Erythroblast (primary cell): ENCODE measurements around the gene ZNF554.

Experiments used
- DNase-seq, 2 experiments: peaks; one replicate each; lab custom pipeline; 2025; lab: John Stamatoyannopoulos, UW
- GATA1 ChIP-seq: IDR thresholded peaks from 2 replicates; pipeline ENCODE4 v1.6.1; 2011; ENCODE audit warnings: low read depth, mild to moderate bottlenecking, control low read depth, low read length, moderate library complexity
- POLR2A ChIP-seq: IDR thresholded peaks from 2 replicates; pipeline ENCODE4 v1.6.1; 2011; ENCODE audit warnings: mild to moderate bottlenecking, low read length

ZNF554 gene

DNA sequence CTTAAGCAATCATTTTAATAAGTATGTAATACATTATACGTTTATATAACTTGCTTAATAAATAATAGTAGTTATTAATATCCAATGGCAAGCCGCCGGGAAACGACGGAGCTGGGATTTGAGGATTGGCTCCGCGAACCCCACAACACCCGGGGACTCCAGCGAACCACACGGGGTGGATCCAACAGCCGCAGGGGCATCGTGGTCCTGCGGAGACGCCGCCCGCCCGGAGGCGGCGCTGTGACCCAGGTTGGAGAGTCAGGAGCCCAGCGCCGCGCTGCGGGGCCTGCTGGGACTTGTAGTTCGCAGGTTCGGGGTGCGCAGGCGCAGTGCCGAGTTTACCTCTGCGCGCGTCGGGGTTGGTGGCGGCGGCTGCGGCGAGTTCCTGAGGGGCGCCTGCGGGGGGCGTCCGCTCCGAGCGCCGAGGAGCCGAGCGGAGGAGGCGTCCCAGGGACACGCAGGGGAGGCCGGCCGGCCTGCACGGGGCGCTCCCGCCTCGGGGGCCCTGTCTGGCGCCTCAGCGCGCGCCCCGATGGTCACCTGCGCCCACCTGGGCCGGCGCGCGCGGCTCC lies at the start of gene ZNF554:
TSS of gene ZNF554 (plus strand) at position 329 of the 572 bp plus-strand sequence. CDS start at position 533, 204 bp downstream.
- peak; percentile 97 to 98 for DNase-seq
- no peak for TF ChIP-seq GATA1
- TF ChIP-seq POLR2A: peak; percentile 22

DNA sequence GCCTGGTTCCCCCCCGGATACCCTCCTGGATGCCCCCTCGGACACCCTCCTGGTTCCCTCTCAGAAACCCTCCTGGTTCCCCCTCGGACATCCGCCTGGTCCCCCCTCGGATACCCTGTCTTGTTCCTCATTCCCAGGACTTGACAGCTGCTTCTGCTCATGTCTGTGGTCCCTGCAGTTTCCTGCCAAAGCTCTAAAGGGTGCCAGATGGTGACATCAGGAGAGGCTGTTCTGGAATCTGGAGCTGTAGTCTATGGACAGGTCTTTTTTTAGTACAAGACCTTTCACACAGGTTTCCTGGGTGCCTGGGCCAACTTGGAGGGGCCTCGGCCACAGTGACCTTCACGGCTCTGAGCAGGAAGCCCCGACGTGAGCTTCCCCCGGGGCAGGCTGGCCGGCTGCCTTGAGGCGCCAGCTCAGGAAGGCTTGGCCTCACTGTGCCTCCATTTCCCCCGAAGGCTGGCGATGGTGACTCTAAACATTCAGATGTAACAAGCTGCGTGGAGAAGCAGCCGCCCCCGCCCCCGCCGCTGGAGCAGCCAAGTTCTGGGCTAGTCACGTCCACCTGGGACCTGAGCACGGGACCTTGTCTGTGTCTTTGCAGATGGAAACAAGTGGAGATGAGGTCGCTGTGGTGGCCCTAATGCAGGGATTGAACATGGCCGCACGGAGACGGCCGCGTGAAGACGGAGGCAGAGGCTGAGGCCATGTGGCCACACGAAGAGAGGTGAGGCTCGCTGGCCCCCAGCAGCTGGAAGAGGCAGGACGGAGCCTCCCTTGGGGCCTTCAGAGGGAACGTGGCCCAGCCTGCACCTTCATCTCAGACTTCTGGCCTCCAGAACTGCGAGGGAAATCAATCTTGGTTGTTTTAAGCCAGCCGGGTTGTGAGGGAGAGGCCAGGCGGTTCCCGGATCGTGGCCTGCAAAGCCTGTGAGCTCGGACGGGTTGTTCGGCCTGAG lies 49.3 kb upstream of the ZNF554 start:
- no peak for DNase-seq
- TF ChIP-seq GATA1: no peak
- no peak for TF ChIP-seq POLR2A

- DNase-seq: no peak
These were observed 47.6 kb upstream of the ZNF554 start for GRCh38 chr19:2771786-2772674.

GRCh38 chr19:2774083-2774679 lies 45.5 kb upstream of the ZNF554 start:
- TF ChIP-seq GATA1 (no peak), POLR2A (no peak)
- DNase-seq: no peak

More at GRCh38 chr19:2771786-2772674, 47.6 kb upstream of the ZNF554 start:
- TF ChIP-seq GATA1 (no peak), POLR2A (no peak)

DNA sequence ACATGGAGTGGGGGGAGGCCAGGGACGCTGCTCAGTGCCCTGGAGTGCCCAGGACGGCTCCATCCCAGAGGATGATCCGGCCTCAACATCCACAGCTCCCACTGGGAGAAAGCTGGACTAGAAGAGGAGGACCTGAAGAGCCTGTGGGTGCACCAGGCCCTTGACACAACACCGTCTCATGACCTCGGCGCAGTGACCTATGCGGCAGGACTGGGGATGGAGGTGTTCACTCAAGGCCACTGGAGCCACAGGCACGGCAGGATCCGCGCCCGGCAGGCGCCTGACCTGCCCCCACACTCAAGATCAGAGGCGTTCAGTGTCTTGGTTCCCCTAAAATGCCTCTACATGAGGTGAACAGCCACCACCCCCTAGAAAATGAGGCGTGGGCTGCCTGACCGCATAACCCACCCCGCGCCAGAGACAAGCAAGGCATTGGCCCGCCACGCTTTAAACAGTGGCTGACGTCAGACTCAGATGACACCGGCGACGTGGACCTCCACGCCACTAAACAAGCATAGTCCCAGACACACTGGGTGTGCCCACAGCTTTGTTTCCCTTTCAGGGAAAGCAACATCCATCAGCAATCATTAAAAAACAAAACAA lies 44.6 kb upstream of the ZNF554 start:
- TF ChIP-seq POLR2A: no peak
- no peak for DNase-seq

GRCh38 chr19:2775556-2776430 lies 43.9 kb upstream of the ZNF554 start:
- DNase-seq: peak; percentile 70 to 87

DNA sequence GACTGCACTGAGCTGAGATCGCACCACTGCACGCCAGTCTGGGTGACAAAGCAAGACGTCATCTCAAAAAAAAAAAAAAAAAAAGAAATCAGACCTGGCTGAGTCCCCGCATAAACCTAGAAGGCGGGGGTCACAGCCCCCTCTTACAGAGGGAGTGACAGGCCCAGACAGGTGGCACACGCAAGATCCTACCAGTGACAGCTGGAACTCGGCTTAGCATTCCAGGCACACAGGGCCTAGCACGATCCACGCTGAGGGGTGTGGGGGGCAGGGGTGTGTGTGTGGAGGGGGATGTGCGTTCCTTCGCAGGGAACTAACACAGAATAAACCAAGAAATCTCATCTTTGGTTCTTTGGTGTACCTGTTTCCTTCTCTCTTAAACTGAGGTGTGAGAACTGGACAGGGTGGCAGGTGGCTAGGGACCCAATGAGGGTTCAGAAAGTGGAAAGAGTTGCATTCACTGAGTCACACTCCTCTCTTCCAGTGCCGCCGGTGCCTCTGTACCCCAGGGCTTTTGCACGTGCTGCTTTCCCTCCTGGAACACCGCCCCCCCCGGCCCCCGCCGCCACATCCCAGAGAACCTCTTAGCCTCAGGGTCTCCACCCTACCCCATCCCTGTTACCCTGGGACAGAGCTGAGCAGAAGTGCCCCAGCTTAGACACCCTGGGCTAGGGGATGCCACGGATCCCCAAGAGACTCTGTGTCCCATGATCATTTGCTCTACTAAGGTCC lies 41.5 kb upstream of the ZNF554 start:
- DNase-seq: no peak
- TF ChIP-seq POLR2A: no peak
- no peak for TF ChIP-seq GATA1

More at GRCh38 chr19:2775556-2776430, 43.9 kb upstream of the ZNF554 start:
- TF ChIP-seq POLR2A (no peak), GATA1 (no peak)

DNA sequence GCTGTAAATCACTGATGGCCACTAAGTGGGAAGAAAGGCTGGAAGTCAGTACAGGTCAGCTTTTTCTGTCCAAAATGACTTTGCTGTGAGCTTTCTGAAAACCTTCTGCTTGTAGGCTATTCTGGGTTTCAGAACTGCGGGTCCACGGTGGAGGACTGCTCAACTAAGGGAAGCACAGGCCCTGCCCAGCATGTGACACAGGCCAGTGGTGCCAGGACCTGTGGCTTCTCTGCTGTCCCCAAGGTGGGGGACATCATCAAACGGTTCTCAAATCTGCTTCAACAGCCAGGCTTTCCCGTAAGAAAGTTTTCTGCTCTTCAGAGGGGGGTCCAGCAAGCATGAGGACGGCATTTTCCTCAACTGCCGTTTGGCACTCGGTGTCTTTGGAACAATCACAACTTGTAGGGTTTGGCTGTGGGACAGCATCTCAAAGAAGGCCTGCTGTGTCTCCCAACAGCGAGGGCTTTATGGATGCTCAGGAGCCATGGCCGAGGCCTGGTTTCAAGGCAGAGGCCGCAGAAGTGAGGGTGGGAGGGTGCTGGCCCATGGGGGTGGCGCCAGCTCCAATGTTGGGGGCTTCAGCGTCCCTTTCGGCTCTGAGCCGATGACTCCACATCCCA lies 40.4 kb upstream of the ZNF554 start:
- no peak for DNase-seq
- no peak for TF ChIP-seq POLR2A
- TF ChIP-seq GATA1: no peak

DNA sequence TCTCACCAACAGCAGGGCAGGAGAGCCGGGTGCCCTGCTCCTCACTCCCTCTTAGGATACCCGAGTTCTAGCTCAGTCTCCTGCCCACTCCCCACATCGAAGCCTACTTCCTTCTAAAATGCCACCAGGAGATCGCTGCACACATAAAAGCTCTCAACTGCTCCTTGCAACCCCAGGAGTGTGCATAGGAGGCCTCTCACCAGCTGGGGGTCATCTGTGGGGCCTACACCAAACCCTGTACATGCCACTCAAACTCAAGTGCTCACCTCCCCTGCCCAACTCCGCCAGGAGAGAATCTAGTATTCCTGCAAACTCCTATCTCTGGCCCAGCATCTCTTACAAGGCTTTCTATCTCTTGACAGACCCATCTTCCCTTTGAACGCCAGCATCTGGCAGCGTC lies 39.4 kb upstream of the ZNF554 start:
- TF ChIP-seq GATA1 (no peak), POLR2A (no peak)
- no peak for DNase-seq

DNA sequence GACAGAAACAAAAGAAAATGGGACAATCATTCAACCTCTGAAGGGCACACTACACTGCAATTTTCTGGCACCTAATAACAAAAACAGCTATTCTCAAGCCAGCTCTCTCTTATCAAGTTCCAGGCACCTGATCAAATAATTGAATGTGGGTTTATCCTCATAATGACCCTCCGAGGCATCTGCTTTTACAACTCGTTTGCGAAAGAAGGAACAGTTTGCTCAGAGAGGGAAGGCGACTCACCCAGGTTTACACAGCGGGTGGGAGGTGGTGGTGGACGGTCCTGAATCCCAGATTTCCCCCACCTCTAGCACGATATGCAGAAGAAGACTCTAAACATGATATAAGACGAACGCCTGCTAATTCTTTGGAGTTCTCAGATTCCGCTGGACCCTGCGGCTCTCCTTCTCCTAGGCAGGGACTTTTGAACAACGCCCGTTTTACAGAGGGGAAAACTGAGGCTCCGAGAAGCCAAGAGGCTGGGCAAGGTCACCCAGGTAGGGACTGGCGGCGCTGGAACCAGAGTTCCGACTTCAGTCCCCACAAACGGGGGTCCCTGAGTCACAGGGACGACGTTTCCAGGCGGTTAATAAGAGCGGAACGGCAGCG lies 37.2 kb upstream of the ZNF554 start:
- TF ChIP-seq GATA1 (no peak), POLR2A (no peak)
- DNase-seq: peak; percentile 59 to 65
